IPS-NIHi7 (cell line): Measurements from ENCODE around the gene KIF16B.
"Not testable (repeated sequence)": the region's sequence is repeated elsewhere in the genome, so short reads cannot be mapped to it uniquely, and the experiment has no call there.

Experiments
- DNase-seq: peaks from one replicate; pipeline ENCODE4 v3.0.0; 2012; ENCODE audit warnings: mixed read lengths; ENCODE audit errors: extremely low spot score

The KIF16B gene

GRCh38 chr20:16292226-16292880 is 280.9 kb downstream of the KIF16B start:
- DNase-seq, result no peak

GRCh38 chr20:16290358-16290757 is 282.9 kb downstream of the KIF16B start:
- DNase-seq, result peak; percentile 18

GRCh38 chr20:16287776-16288175 is 285.5 kb downstream of the KIF16B start:
- no peak for DNase-seq

GRCh38 chr20:16286601-16287000 is 286.6 kb downstream of the KIF16B start:
- no peak for DNase-seq

GRCh38 chr20:16284385-16285100 is 288.7 kb downstream of the KIF16B start:
- DNase-seq, result no peak

- DNase-seq, result no peak
These were observed 289.3 kb downstream of the KIF16B start for GRCh38 chr20:16283978-16284377.

- no peak for DNase-seq
These were observed 289.9 kb downstream of the KIF16B start for GRCh38 chr20:16283307-16283706.

GRCh38 chr20:16280219-16280618 is 293.0 kb downstream of the KIF16B start:
- no peak for DNase-seq

GRCh38 chr20:16279320-16279719 is 293.9 kb downstream of the KIF16B start:
- peak; percentile 50 for DNase-seq

- no peak for DNase-seq
These were observed 299.3 kb downstream of the KIF16B start for GRCh38 chr20:16273812-16274555.

GRCh38 chr20:16272780-16273360 is 300.4 kb downstream of the KIF16B start:
- no peak for DNase-seq

- DNase-seq, result no peak
These were observed 301.8 kb downstream of the KIF16B start for GRCh38 chr20:16271450-16271849.

GRCh38 chr20:16270989-16271388 is 302.3 kb downstream of the KIF16B start:
- DNase-seq, result no peak

- DNase-seq, result no peak
These were observed 302.8 kb downstream of the KIF16B start for GRCh38 chr20:16270314-16270931.

GRCh38 chr20:16267526-16267925 is 305.7 kb downstream of the KIF16B start:
- no peak for DNase-seq

- DNase-seq, result no peak
These were observed 307.9 kb downstream of the KIF16B start for GRCh38 chr20:16265334-16265733.

GRCh38 chr20:16263582-16263981 is 309.7 kb downstream of the KIF16B start:
- no peak for DNase-seq

GRCh38 chr20:16262594-16262993 is 310.7 kb downstream of the KIF16B start:
- DNase-seq, result no peak

GRCh38 chr20:16261733-16262273 is 311.4 kb downstream of the KIF16B start:
- no peak for DNase-seq

GRCh38 chr20:16260911-16261310 is 312.3 kb downstream of the KIF16B start:
- DNase-seq, result no peak

GRCh38 chr20:16260133-16260532 is 313.1 kb downstream of the KIF16B start:
- not testable (repeated sequence) for DNase-seq

GRCh38 chr20:16258766-16259165 is 314.5 kb downstream of the KIF16B start:
- no peak for DNase-seq
